Measurements from ENCODE around the gene PDE4D.

Gene PDE4D

GRCh38 chr5:59829922-59830321, 63.6 kb downstream of the PDE4D start:
- no peak overlapping the region for H3K9ac ChIP-seq
- no peak overlapping the region for H3K4me3 ChIP-seq
- H3K4me2 ChIP-seq: no peak overlapping the region
- no peaks in the 10 kb centered on the region for H4K20me1 ChIP-seq
- H3K27ac ChIP-seq: no peak overlapping the region
- TF ChIP-seq Cebpa-rat (IDR thresholded peaks at IDR 0.05): no peak
- H3K9me3 ChIP-seq: no peaks in the 10 kb centered on the region
- H3K36me3 ChIP-seq: no peaks in the 10 kb centered on the region
- H3K4me1 ChIP-seq: no peaks in the 10 kb centered on the region
- H3K27me3 ChIP-seq: no peaks in the 10 kb centered on the region

GRCh38 chr5:59829386-59829785, 64.1 kb downstream of the PDE4D start:
- no peak overlapping the region for H3K4me3 ChIP-seq

DNA sequence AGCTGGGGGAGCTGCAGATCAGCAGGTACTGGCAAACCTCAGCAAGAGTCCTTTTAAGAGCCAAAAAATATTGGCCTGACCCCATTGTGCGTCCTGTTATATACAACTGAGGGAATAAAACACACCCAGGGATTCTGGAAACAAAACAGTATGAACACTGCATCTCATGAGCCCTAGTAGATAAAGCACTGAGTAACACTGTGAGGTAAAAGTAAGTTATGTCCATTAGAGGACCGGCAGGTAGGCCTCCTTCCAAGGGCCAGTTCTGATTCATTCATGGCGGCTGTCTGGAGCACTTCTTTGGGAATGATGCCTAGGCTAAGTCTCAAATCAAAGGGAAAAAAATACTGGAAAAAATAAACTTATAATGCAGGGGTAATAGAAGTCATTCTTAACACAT, 64.9 kb downstream of the PDE4D start:
- no peaks in the 10 kb centered on the region for H3K27me3 ChIP-seq
- H3K9ac ChIP-seq: no peak overlapping the region
- H3K9me3 ChIP-seq: no peaks in the 10 kb centered on the region
- H3K27ac ChIP-seq: no peak overlapping the region
- no peaks in the 10 kb centered on the region for H3K4me1 ChIP-seq
- no peak for TF ChIP-seq Cebpa-rat (IDR thresholded peaks at IDR 0.05)
- H3K4me2 ChIP-seq: no peak overlapping the region
- H3K36me3 ChIP-seq: no peaks in the 10 kb centered on the region
- no peaks in the 10 kb centered on the region for H4K20me1 ChIP-seq
- no peak overlapping the region for H3K4me3 ChIP-seq

More at GRCh38 chr5:59829386-59829785, 64.1 kb downstream of the PDE4D start:
- H3K36me3 ChIP-seq: no peaks in the 10 kb centered on the region
- no peaks in the 10 kb centered on the region for H3K27me3 ChIP-seq
- no peak for TF ChIP-seq Cebpa-rat (IDR thresholded peaks at IDR 0.05)
- H3K9me3 ChIP-seq: no peaks in the 10 kb centered on the region
- no peak overlapping the region for H3K27ac ChIP-seq
- no peaks in the 10 kb centered on the region for H3K4me1 ChIP-seq
- H4K20me1 ChIP-seq: no peaks in the 10 kb centered on the region
- H3K4me2 ChIP-seq: no peak overlapping the region
- H3K9ac ChIP-seq: no peak overlapping the region

DNA sequence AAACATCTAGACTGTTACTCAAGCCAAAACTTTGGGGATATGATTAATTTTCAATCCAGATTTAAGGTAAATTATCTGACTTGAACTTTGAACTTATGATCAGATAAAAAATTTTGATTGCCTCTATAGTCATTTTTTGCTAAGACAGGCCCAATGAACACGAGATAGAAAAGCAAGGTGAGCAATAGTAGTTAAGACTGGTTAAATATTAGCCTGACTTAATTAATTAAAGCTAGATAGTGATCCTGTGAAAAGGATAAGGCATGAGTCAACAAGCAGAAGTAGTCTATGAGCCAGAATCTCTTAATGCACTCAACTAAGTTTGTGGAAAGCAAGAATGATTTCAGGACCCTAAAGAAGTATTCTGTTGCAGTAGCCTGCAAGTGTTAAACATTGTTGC, 66.5 kb downstream of the PDE4D start:
- Histone ChIP-seq H3K27me3 (no peaks in the 10 kb centered on the region), H3K27ac (no peak overlapping the region), H3K4me3 (no peak overlapping the region), H3K4me2 (no peak overlapping the region), H3K4me1 (no peaks in the 10 kb centered on the region), H3K9ac (no peak overlapping the region), H3K36me3 (no peaks in the 10 kb centered on the region), H3K9me3 (no peaks in the 10 kb centered on the region), H4K20me1 (no peaks in the 10 kb centered on the region)
- TF ChIP-seq Cebpa-rat (IDR thresholded peaks at IDR 0.05): no peak

- Histone ChIP-seq H3K4me1 (peaks cover 6% of the 10 kb centered on the region; the same call in 1 of the 2 replicates), H3K9me3 (no peaks in the 10 kb centered on the region), H3K27ac (no peak overlapping the region), H3K36me3 (no peaks in the 10 kb centered on the region), H4K20me1 (no peaks in the 10 kb centered on the region), H3K9ac (no peak overlapping the region), H3K4me2 (no peak overlapping the region), H3K4me3 (no peak overlapping the region), H3K27me3 (no peaks in the 10 kb centered on the region)
- TF ChIP-seq Cebpa-rat (IDR thresholded peaks at IDR 0.05): no peak
These were observed 70.1 kb downstream of the PDE4D start for GRCh38 chr5:59823420-59823819.

- Histone ChIP-seq H3K9ac (no peak overlapping the region), H3K27ac (no peak overlapping the region), H3K36me3 (no peaks in the 10 kb centered on the region), H3K27me3 (no peaks in the 10 kb centered on the region), H3K4me1 (peaks cover 6% of the 10 kb centered on the region; the same call in 1 of the 2 replicates), H3K9me3 (no peaks in the 10 kb centered on the region), H4K20me1 (no peaks in the 10 kb centered on the region), H3K4me3 (no peak overlapping the region), H3K4me2 (no peak overlapping the region)
- TF ChIP-seq Cebpa-rat (IDR thresholded peaks at IDR 0.05): no peak
These were observed 73.7 kb downstream of the PDE4D start for GRCh38 chr5:59819806-59820205.

DNA sequence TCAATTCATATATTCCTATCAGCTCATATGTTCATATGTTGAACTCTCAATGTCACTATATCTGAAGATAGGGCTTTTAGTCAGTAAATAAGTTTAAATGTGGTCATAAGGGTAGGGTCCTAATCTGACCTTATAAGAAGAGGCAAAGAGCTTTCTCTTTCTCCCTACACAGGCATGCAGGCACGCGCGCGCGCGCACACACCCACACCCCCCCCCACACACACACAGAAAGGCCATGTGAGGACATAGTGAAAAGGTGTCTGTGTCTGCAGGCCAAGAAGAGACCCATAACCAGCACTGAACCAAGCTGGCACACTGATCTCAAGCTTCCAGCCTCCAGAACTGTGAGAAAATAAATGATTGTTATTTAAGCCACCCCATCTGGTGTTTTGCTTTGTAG, 76.0 kb downstream of the PDE4D start:
- Histone ChIP-seq H3K9me3 (no peaks in the 10 kb centered on the region), H3K4me2 (no peak overlapping the region), H3K4me1 (peaks cover 6% of the 10 kb centered on the region; the same call in 1 of the 2 replicates), H3K9ac (no peak overlapping the region), H4K20me1 (no peaks in the 10 kb centered on the region), H3K27ac (no peak overlapping the region), H3K36me3 (no peaks in the 10 kb centered on the region), H3K4me3 (no peak overlapping the region), H3K27me3 (no peaks in the 10 kb centered on the region)
- TF ChIP-seq Cebpa-rat (IDR thresholded peaks at IDR 0.05): no peak

- Histone ChIP-seq H3K9ac (no peak overlapping the region), H3K27me3 (no peaks in the 10 kb centered on the region)
These were observed 76.7 kb downstream of the PDE4D start for GRCh38 chr5:59816654-59817300.

DNA sequence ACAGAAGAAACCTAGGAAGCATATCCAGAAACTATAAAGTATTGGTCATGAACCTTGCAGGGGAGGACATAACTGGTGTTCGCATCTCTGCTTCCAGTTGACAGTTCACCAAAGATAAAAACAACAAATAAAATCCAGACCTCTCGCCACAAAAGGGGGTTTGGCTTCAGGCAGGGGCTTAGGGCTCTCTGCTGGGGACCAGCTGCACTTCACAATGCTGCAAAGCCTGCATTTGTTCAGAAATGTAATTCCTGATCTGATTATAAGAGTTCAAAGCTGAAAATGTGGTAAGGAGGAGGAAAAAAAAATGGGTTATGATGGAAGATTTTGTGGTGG, 79.0 kb downstream of the PDE4D start:
- H3K36me3 ChIP-seq: no peaks in the 10 kb centered on the region
- TF ChIP-seq Cebpa-rat (IDR thresholded peaks at IDR 0.05): no peak
- no peaks in the 10 kb centered on the region for H3K9me3 ChIP-seq
- H3K27ac ChIP-seq: no peak overlapping the region
- no peak overlapping the region for H3K9ac ChIP-seq
- H3K4me2 ChIP-seq: no peak overlapping the region
- no peak overlapping the region for H3K4me3 ChIP-seq
- no peaks in the 10 kb centered on the region for H4K20me1 ChIP-seq
- no peaks in the 10 kb centered on the region; the same call in 1 of the 2 replicates for H3K4me1 ChIP-seq
- H3K27me3 ChIP-seq: no peaks in the 10 kb centered on the region

More at GRCh38 chr5:59816654-59817300, 76.7 kb downstream of the PDE4D start:
- no peak overlapping the region for H3K4me3 ChIP-seq
- H3K4me2 ChIP-seq: no peak overlapping the region
- H3K4me1 ChIP-seq: peaks cover 6% of the 10 kb centered on the region; the same call in 1 of the 2 replicates
- no peak overlapping the region for H3K27ac ChIP-seq
- no peaks in the 10 kb centered on the region for H3K9me3 ChIP-seq
- TF ChIP-seq Cebpa-rat (IDR thresholded peaks at IDR 0.05): no peak
- H4K20me1 ChIP-seq: no peaks in the 10 kb centered on the region
- H3K36me3 ChIP-seq: no peaks in the 10 kb centered on the region

- no peak overlapping the region for H3K4me3 ChIP-seq
- no peak for TF ChIP-seq Cebpa-rat (IDR thresholded peaks at IDR 0.05)
- H3K9me3 ChIP-seq: no peaks in the 10 kb centered on the region
- no peaks in the 10 kb centered on the region for H3K4me1 ChIP-seq
- H3K27ac ChIP-seq: no peak overlapping the region
- no peaks in the 10 kb centered on the region for H4K20me1 ChIP-seq
- no peak overlapping the region for H3K9ac ChIP-seq
- no peaks in the 10 kb centered on the region for H3K36me3 ChIP-seq
- H3K27me3 ChIP-seq: no peaks in the 10 kb centered on the region
- no peak overlapping the region for H3K4me2 ChIP-seq
These were observed 79.6 kb downstream of the PDE4D start for GRCh38 chr5:59813761-59814536.
